Activated naive CD4-positive, alpha-beta T cell treated with Interleukin-2 at 50 U/mL for 16 hours (primary cell): ENCODE measurements around the gene IL1R2.

ENCODE experiments used
- DNase-seq: peaks from one replicate; pipeline ENCODE4 v3.0.0-alpha.2; 2020

Gene IL1R2

GRCh38 chr2:102044235-102044896 lies 52.6 kb downstream of the IL1R2 start:
- DNase-seq = no peak

- no peak for DNase-seq
Observed at GRCh38 chr2:102044967-102045489, 53.3 kb downstream of the IL1R2 start.

- no peak for DNase-seq
Observed at GRCh38 chr2:102045697-102046096, 53.9 kb downstream of the IL1R2 start.

GRCh38 chr2:102046135-102046986 lies 54.6 kb downstream of the IL1R2 start:
- DNase-seq = no peak

- no peak for DNase-seq
Observed at GRCh38 chr2:102048465-102048864, 56.7 kb downstream of the IL1R2 start.

GRCh38 chr2:102049756-102050443 lies 58.1 kb downstream of the IL1R2 start:
- no peak for DNase-seq

GRCh38 chr2:102050854-102051391 lies 59.2 kb downstream of the IL1R2 start:
- no peak for DNase-seq

- no peak for DNase-seq
Observed at GRCh38 chr2:102051692-102052277, 60.0 kb downstream of the IL1R2 start.

GRCh38 chr2:102052365-102052764 lies 60.6 kb downstream of the IL1R2 start:
- DNase-seq = no peak

- DNase-seq = no peak
Observed at GRCh38 chr2:102053096-102053495, 61.3 kb downstream of the IL1R2 start.

GRCh38 chr2:102055346-102055990 lies 63.7 kb downstream of the IL1R2 start:
- DNase-seq = no peak

- DNase-seq = no peak
Observed at GRCh38 chr2:102056079-102056581, 64.4 kb downstream of the IL1R2 start.

- peak; percentile 37 for DNase-seq
Observed at GRCh38 chr2:102057502-102058292, 65.9 kb downstream of the IL1R2 start.

GRCh38 chr2:102058293-102058833 lies 66.6 kb downstream of the IL1R2 start:
- DNase-seq = no peak

- DNase-seq = no peak
Observed at GRCh38 chr2:102059151-102059550, 67.4 kb downstream of the IL1R2 start.

- no peak for DNase-seq
Observed at GRCh38 chr2:102060047-102060446, 68.3 kb downstream of the IL1R2 start.

GRCh38 chr2:102060792-102061191 lies 69.0 kb downstream of the IL1R2 start:
- DNase-seq = no peak

- no peak for DNase-seq
Observed at GRCh38 chr2:102061286-102061699, 69.5 kb downstream of the IL1R2 start.

- DNase-seq = peak; percentile 35
Observed at GRCh38 chr2:102061962-102062795, 70.4 kb downstream of the IL1R2 start.

- no peak for DNase-seq
Observed at GRCh38 chr2:102062802-102063201, 71.0 kb downstream of the IL1R2 start.
